ENCODE data around the gene ADCK2. TPM values are rescaled to one million over a fixed set of nuclear protein-coding genes. Genes with fewer than 3 reads are reported as not detected.
"Not testable (repeated sequence)": the region's sequence is repeated elsewhere in the genome, so short reads cannot be mapped to it uniquely, and the experiment has no call there.

ADCK2 gene
- total and polyA plus RNA-seq, 2 donors, result 10.4 to 17.8 TPM

- over 99% methylated on average over 3 of the region's 3 CpGs for WGBS
- DNase-seq (ENCODE audit: low read depth in 6 of 9, low spot score in 9 of 9), result no peak
- no peak overlapping the region for H3K4me3 ChIP-seq (ENCODE audit: low read length in 2 of 2)
- H3K9me3 ChIP-seq (ENCODE audit: control insufficient read depth in 2 of 2, insufficient read depth in 1 of 2, low read length in 1 of 2), result no peaks in the 10 kb centered on the region
- H3K36me3 ChIP-seq (ENCODE audit: control insufficient read depth in 2 of 2, insufficient read depth in 2 of 2, low read length in 1 of 2), result no peaks in the 10 kb centered on the region
- H3K27me3 ChIP-seq (ENCODE audit: control insufficient read depth in 2 of 2, insufficient read depth in 1 of 2, low read length in 1 of 2), result no peaks in the 10 kb centered on the region
- H3K27ac ChIP-seq (ENCODE audit: low read depth in 1 of 2, low read length in 1 of 2), result no peak overlapping the region
- H3K4me1 ChIP-seq (ENCODE audit: control insufficient read depth in 2 of 2, insufficient read depth in 2 of 2, low read length in 2 of 2), result peaks cover 7 to 16% of the 10 kb centered on the region in 2 donors
These were observed 3.4 kb upstream of the ADCK2 start for GRCh38 chr7:140669352-140669751.

- peaks cover 7 to 20% of the 10 kb centered on the region in 2 donors for H3K4me1 ChIP-seq (ENCODE audit: control insufficient read depth in 2 of 2, insufficient read depth in 2 of 2, low read length in 2 of 2)
- not testable (repeated sequence) for H3K27me3 ChIP-seq (ENCODE audit: control insufficient read depth in 2 of 2, insufficient read depth in 1 of 2, low read length in 1 of 2); H3K27ac ChIP-seq (ENCODE audit: low read depth in 1 of 2, low read length in 1 of 2); H3K36me3 ChIP-seq (ENCODE audit: control insufficient read depth in 2 of 2, insufficient read depth in 2 of 2, low read length in 1 of 2); H3K9me3 ChIP-seq (ENCODE audit: control insufficient read depth in 2 of 2, insufficient read depth in 1 of 2, low read length in 1 of 2); DNase-seq (ENCODE audit: low read depth in 6 of 9, low spot score in 9 of 9); H3K4me3 ChIP-seq (ENCODE audit: low read length in 2 of 2)
- 96% methylated on average over 10 of the region's 10 CpGs for WGBS
These were observed 2.9 kb upstream of the ADCK2 start for GRCh38 chr7:140669862-140670261.

GRCh38 chr7:140670343-140670935 lies 2.3 kb upstream of the ADCK2 start:
- Histone ChIP-seq H3K27ac (ENCODE audit: low read depth in 1 of 2, low read length in 1 of 2) (no peak overlapping the region), H3K9me3 (ENCODE audit: control insufficient read depth in 2 of 2, insufficient read depth in 1 of 2, low read length in 1 of 2) (no peaks in the 10 kb centered on the region), H3K27me3 (ENCODE audit: control insufficient read depth in 2 of 2, insufficient read depth in 1 of 2, low read length in 1 of 2) (no peaks in the 10 kb centered on the region), H3K36me3 (ENCODE audit: control insufficient read depth in 2 of 2, insufficient read depth in 2 of 2, low read length in 1 of 2) (no peaks in the 10 kb centered on the region), H3K4me1 (ENCODE audit: control insufficient read depth in 2 of 2, insufficient read depth in 2 of 2, low read length in 2 of 2) (peaks cover 7 to 22% of the 10 kb centered on the region in 2 donors), H3K4me3 (ENCODE audit: low read length in 2 of 2) (no peak overlapping the region)
- DNase-seq (ENCODE audit: low read depth in 6 of 9, low spot score in 9 of 9), result no peak
- 71% methylated on average over 4 of the region's 4 CpGs for WGBS

- peaks cover 0 to 6% of the 10 kb centered on the region in 2 donors for H3K36me3 ChIP-seq (ENCODE audit: control insufficient read depth in 2 of 2, insufficient read depth in 2 of 2, low read length in 1 of 2)
- no peaks in the 10 kb centered on the region for H3K27me3 ChIP-seq (ENCODE audit: control insufficient read depth in 2 of 2, insufficient read depth in 1 of 2, low read length in 1 of 2)
- 94% methylated on average over 15 of the region's 15 CpGs for WGBS
- no peak overlapping the region for H3K27ac ChIP-seq (ENCODE audit: low read depth in 1 of 2, low read length in 1 of 2)
- H3K9me3 ChIP-seq (ENCODE audit: control insufficient read depth in 2 of 2, insufficient read depth in 1 of 2, low read length in 1 of 2), result no peaks in the 10 kb centered on the region
- DNase-seq (ENCODE audit: low read depth in 6 of 9, low spot score in 9 of 9), result no peak
- no peak overlapping the region for H3K4me3 ChIP-seq (ENCODE audit: low read length in 2 of 2)
- H3K4me1 ChIP-seq (ENCODE audit: control insufficient read depth in 2 of 2, insufficient read depth in 2 of 2, low read length in 2 of 2), result peaks cover 7 to 22% of the 10 kb centered on the region in 2 donors
These were observed 779 bp upstream of the ADCK2 start for GRCh38 chr7:140671966-140672365.

GRCh38 chr7:140673063-140673773 lies 473 bp downstream of the ADCK2 start:
- H3K4me1 ChIP-seq (ENCODE audit: control insufficient read depth in 2 of 2, insufficient read depth in 2 of 2, low read length in 2 of 2), result peaks cover 7 to 22% of the 10 kb centered on the region in 2 donors
- H3K36me3 ChIP-seq (ENCODE audit: control insufficient read depth in 2 of 2, insufficient read depth in 2 of 2, low read length in 1 of 2), result peaks cover 5 to 6% of the 10 kb centered on the region in 2 donors
- peak overlapping the region; percentile 85 to 88 for H3K27ac ChIP-seq (ENCODE audit: low read depth in 1 of 2, low read length in 1 of 2)
- under 1% methylated on average over 72 of the region's 72 CpGs for WGBS
- DNase-seq (ENCODE audit: low read depth in 6 of 9, low spot score in 9 of 9), result peak in 8 of 9 donors; percentile 41 to 85 (median 57)
- H3K4me3 ChIP-seq (ENCODE audit: low read length in 2 of 2), result peak overlapping the region; percentile 64 to 88
- no peaks in the 10 kb centered on the region for H3K9me3 ChIP-seq (ENCODE audit: control insufficient read depth in 2 of 2, insufficient read depth in 1 of 2, low read length in 1 of 2)
- H3K27me3 ChIP-seq (ENCODE audit: control insufficient read depth in 2 of 2, insufficient read depth in 1 of 2, low read length in 1 of 2), result no peaks in the 10 kb centered on the region

GRCh38 chr7:140673774-140674155 lies 1.0 kb downstream of the ADCK2 start:
- no peak for DNase-seq (ENCODE audit: low read depth in 6 of 9, low spot score in 9 of 9)
- Histone ChIP-seq H3K36me3 (ENCODE audit: control insufficient read depth in 2 of 2, insufficient read depth in 2 of 2, low read length in 1 of 2) (peaks cover 8 to 10% of the 10 kb centered on the region in 2 donors), H3K4me1 (ENCODE audit: control insufficient read depth in 2 of 2, insufficient read depth in 2 of 2, low read length in 2 of 2) (peaks cover 7 to 22% of the 10 kb centered on the region in 2 donors), H3K9me3 (ENCODE audit: control insufficient read depth in 2 of 2, insufficient read depth in 1 of 2, low read length in 1 of 2) (no peaks in the 10 kb centered on the region), H3K4me3 (ENCODE audit: low read length in 2 of 2) (peak overlapping the region; percentile 64 to 88), H3K27me3 (ENCODE audit: control insufficient read depth in 2 of 2, insufficient read depth in 1 of 2, low read length in 1 of 2) (no peaks in the 10 kb centered on the region), H3K27ac (ENCODE audit: low read depth in 1 of 2, low read length in 1 of 2) (peak overlapping the region; percentile 85 to 88)
- WGBS, result 60% methylated on average over 18 of the region's 18 CpGs

GRCh38 chr7:140674356-140674800 lies 1.6 kb downstream of the ADCK2 start:
- Histone ChIP-seq H3K4me3 (ENCODE audit: low read length in 2 of 2) (no peak overlapping the region), H3K36me3 (ENCODE audit: control insufficient read depth in 2 of 2, insufficient read depth in 2 of 2, low read length in 1 of 2) (peaks cover 15 to 16% of the 10 kb centered on the region in 2 donors), H3K4me1 (ENCODE audit: control insufficient read depth in 2 of 2, insufficient read depth in 2 of 2, low read length in 2 of 2) (peaks cover 7 to 22% of the 10 kb centered on the region in 2 donors), H3K27me3 (ENCODE audit: control insufficient read depth in 2 of 2, insufficient read depth in 1 of 2, low read length in 1 of 2) (no peaks in the 10 kb centered on the region), H3K9me3 (ENCODE audit: control insufficient read depth in 2 of 2, insufficient read depth in 1 of 2, low read length in 1 of 2) (no peaks in the 10 kb centered on the region), H3K27ac (ENCODE audit: low read depth in 1 of 2, low read length in 1 of 2) (no peak overlapping the region)
- 79% methylated on average over 5 of the region's 5 CpGs for WGBS
- peak in 1 of 9 donors; percentile 38 for DNase-seq (ENCODE audit: low read depth in 6 of 9, low spot score in 9 of 9)

GRCh38 chr7:140674899-140675701 lies 2.4 kb downstream of the ADCK2 start:
- H3K4me3 ChIP-seq (ENCODE audit: low read length in 2 of 2), result no peak overlapping the region
- DNase-seq (ENCODE audit: low read depth in 6 of 9, low spot score in 9 of 9), result peak in 1 of 9 donors; percentile 42
- H3K9me3 ChIP-seq (ENCODE audit: control insufficient read depth in 2 of 2, insufficient read depth in 1 of 2, low read length in 1 of 2), result no peaks in the 10 kb centered on the region
- 81% methylated on average over 8 of the region's 8 CpGs for WGBS
- H3K4me1 ChIP-seq (ENCODE audit: control insufficient read depth in 2 of 2, insufficient read depth in 2 of 2, low read length in 2 of 2), result peaks cover 7 to 22% of the 10 kb centered on the region in 2 donors
- H3K36me3 ChIP-seq (ENCODE audit: control insufficient read depth in 2 of 2, insufficient read depth in 2 of 2, low read length in 1 of 2), result peaks cover 15 to 19% of the 10 kb centered on the region in 2 donors
- no peak overlapping the region for H3K27ac ChIP-seq (ENCODE audit: low read depth in 1 of 2, low read length in 1 of 2)
- H3K27me3 ChIP-seq (ENCODE audit: control insufficient read depth in 2 of 2, insufficient read depth in 1 of 2, low read length in 1 of 2), result no peaks in the 10 kb centered on the region

- H3K4me3 ChIP-seq (ENCODE audit: low read length in 2 of 2), result no peak overlapping the region
- H3K27ac ChIP-seq (ENCODE audit: low read depth in 1 of 2, low read length in 1 of 2), result no peak overlapping the region
- over 99% methylated on average over 4 of the region's 4 CpGs for WGBS
- DNase-seq (ENCODE audit: low read depth in 6 of 9, low spot score in 9 of 9), result no peak
- peaks cover 18 to 23% of the 10 kb centered on the region in 2 donors for H3K36me3 ChIP-seq (ENCODE audit: control insufficient read depth in 2 of 2, insufficient read depth in 2 of 2, low read length in 1 of 2)
- peaks cover 7 to 22% of the 10 kb centered on the region in 2 donors for H3K4me1 ChIP-seq (ENCODE audit: control insufficient read depth in 2 of 2, insufficient read depth in 2 of 2, low read length in 2 of 2)
- no peaks in the 10 kb centered on the region for H3K9me3 ChIP-seq (ENCODE audit: control insufficient read depth in 2 of 2, insufficient read depth in 1 of 2, low read length in 1 of 2)
- H3K27me3 ChIP-seq (ENCODE audit: control insufficient read depth in 2 of 2, insufficient read depth in 1 of 2, low read length in 1 of 2), result no peaks in the 10 kb centered on the region
These were observed 3.0 kb downstream of the ADCK2 start for GRCh38 chr7:140675726-140676125.

All from thymus (tissue), 11 donors.